Testis (tissue), 3 donors: ENCODE measurements around the gene RANBP17. TPM values are rescaled to one million over a fixed set of nuclear protein-coding genes. Genes with fewer than 3 reads are reported as not detected.
"Not testable (repeated sequence)": the region's sequence is repeated elsewhere in the genome, so short reads cannot be mapped to it uniquely, and the experiment has no call there.

ENCODE experiments used
- DNase-seq: peaks from one replicate; pipeline ENCODE4 v3.0.0-alpha.2; 2019
- H3K27ac ChIP-seq, 2 donors: fragments of 200-600 bp; sonication (generic); one replicate each; pipeline ENCODE4 v1.5.1; 2019
- H3K27me3 ChIP-seq: fragments of 200-600 bp; sonication (generic); one replicate; pipeline ENCODE4 v1.5.1; 2019
- H3K36me3 ChIP-seq: fragments of 200-600 bp; sonication (generic); one replicate; pipeline ENCODE4 v1.5.1; 2017; ENCODE audit warnings: low read depth; ENCODE audit errors: missing control alignments
- H3K4me1 ChIP-seq: fragments of 200-600 bp; sonication (generic); one replicate; pipeline ENCODE4 v1.5.1; 2019
- H3K4me3 ChIP-seq, 2 donors: fragments of 200-600 bp; sonication (generic); one replicate each; pipeline ENCODE4 v1.5.1; 2017 to 2019
- H3K9me3 ChIP-seq: fragments of 200-600 bp; sonication (generic); one replicate; pipeline ENCODE4 v1.5.1; 2017
- POLR2A ChIP-seq: fragments of 450-650 bp; IDR thresholded peaks from one replicate; pipeline ENCODE4 v1.6.1; 2017; ENCODE audit warnings: antibody characterized with exemption, mild to moderate bottlenecking, moderate library complexity
- WGBS, 2 donors: methylation state at CpG; one replicate each; pipeline ENCODE4 v1.1.5; 2018; 5-methylcytosine and 5-hydroxymethylcytosine counted together
- intact Hi-C: fragments of 100-400 bp; cut with DNase I; formaldehyde crosslinking; loops from one replicate; pipeline ENCODE4 v1.15.1; 2023; ENCODE audit warnings: low total_unique reads
- polyA plus RNA-seq: library from polyadenylated mRNA; stranded (reverse); fragments of 350-450 nt; fragmentation: Illumina TruSeq; extraction: RNeasy Lipid Tissue Mini Kit (QIAGEN cat#74804); gene quantifications from one replicate; pipeline ENCODE4 v1.2.3, GENCODE V29; 2014; ENCODE audit warnings: low read depth, low replicate concordance; ENCODE audit not compliant: insufficient read depth
- total RNA-seq, 2 donors: library from RNA; depleted of rRNA; stranded (reverse); fragments of >200 nt; gene quantifications; one replicate each; pipeline ENCODE4 v1.2.3, GENCODE V29; 2016
- TF ChIP-seq, protein P1 (sequence below), 3 experiments: fragments of 450-650 bp in 2 of 3; fragments of 200-600 bp in 1 of 3; sonication (generic) in 1 of 3; IDR thresholded peaks; one replicate each; pipeline ENCODE4 v1.5.1; 2016 to 2019; ENCODE audit warnings: antibody characterized with exemption in 3 of 3, mild to moderate bottlenecking in 2 of 3, moderate library complexity in 1 of 3

Gene RANBP17
- total and polyA plus RNA-seq, 3 donors from 2014 or later = 34.1 to 63.9 (median 58.2) TPM

DNA sequence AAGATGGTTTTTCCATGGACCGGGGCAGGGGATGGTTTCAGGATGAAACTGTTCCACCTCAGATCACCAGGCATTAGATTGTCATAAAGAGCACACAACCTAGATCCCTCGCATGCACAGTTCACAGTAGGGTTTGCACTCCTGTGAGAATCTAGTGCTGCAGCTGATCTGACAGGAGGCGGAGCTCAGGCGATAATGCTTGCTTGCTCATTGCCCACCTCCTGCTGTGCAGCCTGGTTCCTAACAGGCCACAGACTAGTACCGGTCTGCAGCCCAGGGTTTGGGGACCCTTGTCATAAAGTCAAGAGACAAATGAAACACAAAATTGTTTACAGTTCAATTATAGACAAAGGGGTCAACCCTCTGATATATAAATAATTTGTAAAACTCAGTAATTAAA lies 101.7 kb downstream of the RANBP17 start:
- H3K27ac ChIP-seq = no peak overlapping the region
- no peaks in the 10 kb centered on the region for H3K9me3 ChIP-seq
- H3K27me3 ChIP-seq = no peaks in the 10 kb centered on the region
- intact Hi-C loops = no loop called here
- no peak for DNase-seq
- no peak overlapping the region for H3K4me3 ChIP-seq
- H3K4me1 ChIP-seq = no peaks in the 10 kb centered on the region
- 81 to 87% methylated on average over 5 of the region's 5 CpGs for WGBS, 2 donors
- H3K36me3 ChIP-seq = no peaks in the 10 kb centered on the region
- TF ChIP-seq, protein P1, sequence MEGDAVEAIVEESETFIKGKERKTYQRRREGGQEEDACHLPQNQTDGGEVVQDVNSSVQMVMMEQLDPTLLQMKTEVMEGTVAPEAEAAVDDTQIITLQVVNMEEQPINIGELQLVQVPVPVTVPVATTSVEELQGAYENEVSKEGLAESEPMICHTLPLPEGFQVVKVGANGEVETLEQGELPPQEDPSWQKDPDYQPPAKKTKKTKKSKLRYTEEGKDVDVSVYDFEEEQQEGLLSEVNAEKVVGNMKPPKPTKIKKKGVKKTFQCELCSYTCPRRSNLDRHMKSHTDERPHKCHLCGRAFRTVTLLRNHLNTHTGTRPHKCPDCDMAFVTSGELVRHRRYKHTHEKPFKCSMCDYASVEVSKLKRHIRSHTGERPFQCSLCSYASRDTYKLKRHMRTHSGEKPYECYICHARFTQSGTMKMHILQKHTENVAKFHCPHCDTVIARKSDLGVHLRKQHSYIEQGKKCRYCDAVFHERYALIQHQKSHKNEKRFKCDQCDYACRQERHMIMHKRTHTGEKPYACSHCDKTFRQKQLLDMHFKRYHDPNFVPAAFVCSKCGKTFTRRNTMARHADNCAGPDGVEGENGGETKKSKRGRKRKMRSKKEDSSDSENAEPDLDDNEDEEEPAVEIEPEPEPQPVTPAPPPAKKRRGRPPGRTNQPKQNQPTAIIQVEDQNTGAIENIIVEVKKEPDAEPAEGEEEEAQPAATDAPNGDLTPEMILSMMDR (IDR thresholded peaks at IDR 0.05) = no peak
- TF ChIP-seq POLR2A = no peak

DNA sequence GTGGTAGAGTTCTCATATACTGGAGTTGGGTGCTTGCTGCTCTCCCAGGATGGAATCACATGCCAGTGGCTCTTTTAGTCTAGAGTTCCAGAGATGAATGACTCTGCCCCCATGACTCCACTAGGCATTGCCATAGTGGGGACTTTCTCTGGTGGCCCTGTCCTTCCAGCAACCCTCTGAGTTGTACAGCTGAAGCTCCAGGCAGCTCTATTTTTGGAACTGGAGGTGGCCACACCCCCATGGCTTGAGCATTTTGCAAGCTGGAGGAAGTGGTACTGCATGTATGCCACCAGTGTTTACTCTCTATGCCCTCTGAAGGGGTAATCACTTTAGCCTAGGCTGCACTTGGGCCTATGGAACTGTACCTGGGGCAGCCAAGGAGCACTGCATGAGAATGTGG lies 112.6 kb downstream of the RANBP17 start:
- no peak for DNase-seq
- TF ChIP-seq, protein P1 (IDR thresholded peaks at IDR 0.05) = no peak
- TF ChIP-seq POLR2A = no peak
- H3K4me3 ChIP-seq = no peak overlapping the region
- no peaks in the 10 kb centered on the region for H3K27me3 ChIP-seq
- no peaks in the 10 kb centered on the region for H3K4me1 ChIP-seq
- H3K27ac ChIP-seq = no peak overlapping the region
- no peaks in the 10 kb centered on the region for H3K9me3 ChIP-seq
- no peaks in the 10 kb centered on the region for H3K36me3 ChIP-seq
- intact Hi-C loops = no loop called here

DNA sequence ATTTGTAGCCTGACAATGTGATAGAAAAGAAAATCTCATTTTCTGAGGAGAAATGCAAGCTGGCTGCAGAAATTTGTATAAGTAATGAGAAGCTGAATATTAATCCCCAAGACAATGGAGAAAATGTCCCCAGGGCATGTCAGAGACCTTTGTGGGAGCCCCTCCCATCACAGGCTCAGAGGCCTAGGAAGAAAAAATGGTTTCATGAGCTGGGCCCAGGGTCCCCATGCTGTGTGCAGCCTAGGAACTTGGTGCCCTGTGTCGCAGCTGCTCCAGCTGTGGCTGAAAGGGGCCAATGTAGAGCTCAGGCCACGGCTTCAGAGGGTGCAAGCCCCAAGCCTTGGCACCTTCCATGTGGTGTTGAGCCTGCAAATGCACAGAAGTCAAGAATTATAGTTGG lies 118.4 kb downstream of the RANBP17 start:
- H3K27ac ChIP-seq, DNase-seq, intact Hi-C loops, H3K9me3 ChIP-seq, H3K36me3 ChIP-seq, H3K4me1 ChIP-seq, H3K4me3 ChIP-seq, H3K27me3 ChIP-seq: not testable (repeated sequence)
- 97 to 100% methylated on average over 2 of the region's 2 CpGs for WGBS, 2 donors

DNA sequence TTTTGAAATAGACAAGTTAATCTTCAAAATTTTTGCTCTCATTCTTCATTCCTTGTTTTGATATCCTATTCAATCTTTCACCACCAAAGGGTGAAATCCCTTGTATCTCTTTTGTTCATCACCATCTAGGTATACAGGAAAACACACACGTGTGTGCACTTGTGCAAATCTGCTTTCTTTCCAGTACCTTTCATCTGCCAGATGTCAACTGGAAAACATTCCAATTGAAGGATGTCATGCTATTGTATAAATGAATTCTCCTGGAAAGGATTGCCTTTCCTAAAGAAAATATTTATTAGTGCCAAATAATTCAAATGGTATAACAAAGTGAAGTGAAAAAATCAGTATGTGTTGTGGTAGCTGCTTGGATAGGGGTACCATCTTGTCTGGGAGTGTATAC lies 123.7 kb downstream of the RANBP17 start:
- no peaks in the 10 kb centered on the region for H3K27me3 ChIP-seq
- no peaks in the 10 kb centered on the region for H3K36me3 ChIP-seq
- no peak overlapping the region for H3K4me3 ChIP-seq
- H3K9me3 ChIP-seq = no peaks in the 10 kb centered on the region
- TF ChIP-seq, protein P1 (IDR thresholded peaks at IDR 0.05) = no peak
- no peak for TF ChIP-seq POLR2A
- no peaks in the 10 kb centered on the region for H3K4me1 ChIP-seq
- 61 to 63% methylated on average over 1 of the region's 1 CpG for WGBS, 2 donors
- H3K27ac ChIP-seq = no peak overlapping the region
- intact Hi-C loops = no loop called here
- no peak for DNase-seq

DNA sequence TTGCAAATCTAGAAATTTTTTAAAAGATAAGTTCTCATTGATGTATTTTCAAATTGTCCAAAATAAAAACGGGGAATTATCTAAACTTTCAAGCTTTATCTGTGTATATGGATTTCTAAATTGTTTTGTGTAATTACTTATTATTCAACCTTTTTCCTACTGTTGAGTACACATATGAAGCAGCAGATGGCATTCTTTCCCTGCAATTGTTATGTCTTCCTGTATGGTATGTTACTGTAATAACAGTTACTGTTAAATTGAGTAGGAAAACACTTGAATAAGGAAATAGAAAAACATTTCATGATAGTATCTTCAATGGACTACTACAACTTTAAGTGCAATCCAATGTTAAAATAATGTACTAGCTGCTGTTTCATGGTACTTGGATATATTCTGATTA lies 124.8 kb downstream of the RANBP17 start:
- WGBS, 2 donors = 46 to 80% methylated on average over 1 of the region's 1 CpG
- Histone ChIP-seq H3K9me3 (no peaks in the 10 kb centered on the region), H3K27me3 (no peaks in the 10 kb centered on the region), H3K27ac (no peak overlapping the region), H3K4me3 (no peak overlapping the region), H3K36me3 (no peaks in the 10 kb centered on the region), H3K4me1 (no peaks in the 10 kb centered on the region)
- intact Hi-C loops = no loop called here
- TF ChIP-seq, protein P1 (IDR thresholded peaks at IDR 0.05) = no peak
- no peak for TF ChIP-seq POLR2A
- DNase-seq = no peak
